Left cardiac atrium (tissue), 4 donors: Measurements from ENCODE around the gene PARN. TPM values are rescaled to one million over a fixed set of nuclear protein-coding genes. Genes with fewer than 3 reads are reported as not detected.
"Not testable (repeated sequence)": the region's sequence is repeated elsewhere in the genome, so short reads cannot be mapped to it uniquely, and the experiment has no call there.

Experiments
- ATAC-seq, 2 donors: fragments of 200-7000 bp; cut with Tn5 transposase; one replicate each; pipeline ENCODE4 v1.9.1; 2020; ENCODE audit warnings: mild to moderate bottlenecking in 2 of 2, moderate library complexity in 2 of 2
- DNase-seq: peaks from one replicate; pipeline ENCODE4 v3.0.0-alpha.2; 2020
- intact Hi-C, 2 donors: fragments of 100-400 bp; cut with DNase I; formaldehyde crosslinking; loops; one replicate each; pipeline versions ENCODE4 v1.14.1 to v1.15.1; 2022 to 2023
- total RNA-seq, 2 donors: library from RNA; stranded (reverse); fragmentation: NEBNext Ultra II Directional; extraction: Animal tissue kit (Norgen Biotek cat#: 25700); gene quantifications; one replicate each; pipeline ENCODE4 v1.2.1, GENCODE V29; 2021
- donor health status: DM: no; HTN: yes; CAD: no.
- donor health status: DM: no; HTN: yes; CAD: no; lungs with severe emphysema.
- donor health status: DM: yes; HTN: yes; CAD: no.
- donor health status: Dilated cardiomyopathy.

Gene PARN
- total RNA-seq, 2 donors from 2014 or later = 17.3 to 18.9 TPM

DNA sequence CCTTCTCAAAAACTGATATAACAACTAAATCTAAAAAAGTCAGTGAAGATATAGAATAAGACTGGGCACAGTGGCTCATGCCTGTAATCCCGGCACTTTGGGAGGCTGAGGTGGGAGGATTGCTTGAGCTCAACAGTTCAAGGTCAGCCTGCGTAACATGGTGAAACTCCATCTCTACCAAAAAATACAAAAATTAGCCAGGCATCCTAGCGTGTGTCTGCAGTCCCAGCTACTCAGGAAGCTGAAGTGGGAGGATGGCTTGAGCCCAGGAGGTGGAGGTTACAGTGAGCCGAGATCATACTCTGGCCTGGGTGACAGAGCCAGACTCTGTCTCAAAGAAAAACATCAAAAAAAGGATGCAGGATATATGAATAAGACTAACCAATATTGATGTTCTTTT, 85.2 kb downstream of the PARN start:
- ATAC-seq, intact Hi-C loops, DNase-seq: not testable (repeated sequence)

GRCh38 chr16:14539631-14540030, 90.4 kb downstream of the PARN start:
- intact Hi-C loops = no loop called here
- DNase-seq (no peak), ATAC-seq (no peak)

GRCh38 chr16:14539156-14539555, 90.9 kb downstream of the PARN start:
- intact Hi-C loops = no loop called here
- DNase-seq = no peak
- no peak for ATAC-seq

- intact Hi-C loops = no loop called here
- DNase-seq (no peak), ATAC-seq (no peak)
Observed at GRCh38 chr16:14538604-14539003, 91.5 kb downstream of the PARN start.

DNA sequence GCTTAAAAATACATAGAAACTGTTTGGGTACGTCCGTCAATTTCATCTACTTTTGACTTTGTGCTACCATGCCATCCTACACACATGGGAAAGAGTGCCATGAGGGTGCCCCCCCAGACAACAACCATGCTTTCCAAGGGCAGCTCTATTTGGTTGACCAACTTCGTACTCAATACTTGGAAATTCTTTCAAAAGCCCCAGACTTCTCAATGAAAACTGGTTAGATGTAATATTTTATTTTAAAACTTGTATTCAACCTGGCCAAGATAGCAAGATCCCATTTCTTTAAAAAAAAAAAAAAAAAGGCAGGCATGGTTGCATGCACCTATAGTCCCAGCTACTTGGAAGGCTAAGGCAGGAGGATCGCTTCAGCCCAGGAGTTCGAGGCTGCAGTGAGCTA, 98.4 kb downstream of the PARN start:
- ATAC-seq (no peak), DNase-seq (no peak)
- intact Hi-C loops = no loop called here

GRCh38 chr16:14531101-14531500, 99.0 kb downstream of the PARN start:
- no peak for ATAC-seq
- DNase-seq = no peak
- intact Hi-C loops = no loop called here

DNA sequence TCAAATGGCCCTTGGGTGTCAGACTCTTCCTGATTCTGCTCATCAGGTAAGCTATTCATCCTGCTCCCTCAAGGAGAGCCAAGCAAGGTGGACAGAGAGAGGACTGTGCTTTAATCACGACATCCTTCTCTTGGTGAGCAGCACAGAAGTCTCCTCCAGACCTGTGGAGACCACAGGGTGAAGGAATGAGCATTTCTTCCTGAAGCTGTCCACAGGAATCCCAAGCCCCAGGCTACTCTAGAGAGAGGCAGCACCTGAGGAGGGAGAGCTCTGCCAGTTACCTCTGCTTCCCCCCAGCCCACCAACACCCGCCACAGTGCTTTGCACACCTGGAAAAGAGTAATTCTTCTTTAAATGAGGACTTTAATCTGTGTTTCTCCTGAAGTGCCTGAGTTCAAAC, 100.0 kb downstream of the PARN start:
- ATAC-seq (no peak), DNase-seq (no peak)
- intact Hi-C loops = no loop called here

GRCh38 chr16:14529010-14529669, 100.9 kb downstream of the PARN start:
- intact Hi-C loops = loop anchor here (1.0 to 5.0 kb wide), 4 partner anchors 228 to 607 kb away; partner anchors contain the start of gene ERCC4 (in 1 of the 2)
- ATAC-seq = peak; percentile 84 to 89
- DNase-seq = peak; percentile 64

- intact Hi-C loops = loop anchor here in 1 of 2 donors (2.0 to 5.0 kb wide), 3 partner anchors 228 to 606 kb away; partner anchors contain the start of gene ERCC4
- ATAC-seq (no peak), DNase-seq (no peak)
Observed at GRCh38 chr16:14528306-14528705, 101.8 kb downstream of the PARN start.

DNA sequence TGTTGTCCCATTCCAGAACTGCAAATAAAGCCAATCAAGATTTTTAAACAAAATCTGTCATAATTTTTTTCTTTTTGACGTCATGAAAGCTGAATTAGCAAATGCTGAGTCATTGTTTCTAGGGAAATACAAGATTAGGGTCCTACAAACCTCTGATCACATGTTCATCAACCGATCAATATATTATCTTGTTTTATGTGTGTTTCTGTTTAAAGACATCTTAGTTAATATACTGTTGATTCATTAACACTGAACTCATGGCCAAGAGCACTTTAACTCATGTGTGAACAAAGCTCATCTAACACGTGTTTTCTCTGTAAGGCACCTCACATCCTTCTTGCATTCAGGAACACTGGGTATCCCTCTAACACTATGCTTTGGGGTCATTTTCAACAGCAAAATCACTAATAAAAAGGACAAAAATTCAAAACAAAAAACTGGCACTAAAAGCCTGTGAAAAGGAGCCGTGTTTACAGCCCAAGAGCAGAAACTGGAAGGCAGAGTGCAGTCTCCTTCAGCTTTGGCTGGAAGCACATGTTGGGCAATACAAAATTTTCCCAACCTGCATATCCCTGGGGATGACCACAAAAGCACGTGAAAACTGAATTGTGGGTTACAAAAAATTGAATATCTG, 102.5 kb downstream of the PARN start:
- peak; percentile 75 to 83 for ATAC-seq
- DNase-seq = no peak
- intact Hi-C loops = loop anchor here in 1 of 2 donors (2.0 to 5.0 kb wide), 3 partner anchors 227 to 605 kb away; partner anchors contain the start of gene ERCC4

DNA sequence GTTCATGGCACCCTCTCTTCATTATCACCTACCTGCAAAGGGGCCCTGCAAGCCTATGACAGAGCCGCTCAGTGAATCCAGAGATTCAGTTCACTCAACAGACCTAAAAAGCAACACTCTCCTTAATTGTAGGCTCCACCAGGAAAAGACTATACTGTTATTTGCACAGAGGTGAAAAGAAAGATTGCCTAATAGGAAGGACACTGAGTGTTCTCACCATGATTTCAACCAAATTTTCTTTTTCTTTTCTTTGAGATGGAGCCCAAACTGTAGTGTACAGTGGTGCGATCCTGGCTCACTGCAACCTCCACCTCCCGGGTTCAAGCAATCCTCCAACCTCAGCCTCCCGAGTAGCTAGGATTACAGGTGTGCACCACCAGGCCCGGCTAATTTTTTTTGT, 104.5 kb downstream of the PARN start:
- DNase-seq (no peak), ATAC-seq (no peak)
- intact Hi-C loops = loop anchor here in 1 of 2 donors (5.0 kb wide), 1 partner anchor 603 kb away; the partner anchor contains the start of gene ERCC4

DNA sequence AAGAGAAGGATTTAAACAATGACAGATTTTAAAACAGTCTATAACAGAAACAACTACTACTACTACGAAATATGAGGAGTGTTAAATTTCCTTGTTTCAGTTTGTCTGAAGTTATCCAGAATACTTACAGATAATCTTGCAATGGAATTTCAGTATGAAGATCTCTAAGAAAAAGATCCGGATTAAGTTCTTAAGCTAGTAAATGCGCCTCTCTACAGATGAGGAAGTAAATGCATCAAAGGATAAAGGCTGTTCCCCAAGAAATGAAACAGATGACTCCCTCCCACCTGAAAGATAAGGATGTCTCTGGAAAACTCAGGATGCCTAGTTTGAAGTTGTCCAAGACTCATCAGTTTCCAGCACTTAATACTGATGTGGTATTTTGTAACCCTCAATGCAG, 105.1 kb downstream of the PARN start:
- intact Hi-C loops = loop anchor here in 1 of 2 donors (5.0 kb wide), 1 partner anchor 603 kb away; the partner anchor contains the start of gene ERCC4
- ATAC-seq (no peak), DNase-seq (no peak)

GRCh38 chr16:14523632-14524031, 106.4 kb downstream of the PARN start:
- ATAC-seq (no peak), DNase-seq (no peak)
- intact Hi-C loops = no loop called here

DNA sequence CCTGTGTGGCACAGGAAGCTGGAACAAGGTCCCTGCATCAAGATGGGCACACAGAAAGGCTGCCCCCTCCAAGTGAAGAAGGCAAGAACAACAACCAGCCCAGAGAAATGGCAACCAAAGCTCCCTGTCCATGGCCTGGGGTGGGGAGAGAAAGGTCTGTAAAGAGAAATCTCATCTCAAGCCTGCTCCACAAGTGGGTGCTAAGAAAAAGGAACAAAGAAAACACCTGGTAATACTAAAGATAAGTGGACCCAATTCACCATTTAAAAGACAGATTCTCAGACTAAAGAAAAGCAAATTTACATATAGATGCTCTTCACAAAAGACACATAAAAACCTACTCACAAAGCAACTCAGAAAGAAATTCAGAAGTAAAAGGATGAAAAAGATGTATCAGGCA, 107.4 kb downstream of the PARN start:
- DNase-seq = no peak
- intact Hi-C loops = no loop called here
- ATAC-seq = no peak

DNA sequence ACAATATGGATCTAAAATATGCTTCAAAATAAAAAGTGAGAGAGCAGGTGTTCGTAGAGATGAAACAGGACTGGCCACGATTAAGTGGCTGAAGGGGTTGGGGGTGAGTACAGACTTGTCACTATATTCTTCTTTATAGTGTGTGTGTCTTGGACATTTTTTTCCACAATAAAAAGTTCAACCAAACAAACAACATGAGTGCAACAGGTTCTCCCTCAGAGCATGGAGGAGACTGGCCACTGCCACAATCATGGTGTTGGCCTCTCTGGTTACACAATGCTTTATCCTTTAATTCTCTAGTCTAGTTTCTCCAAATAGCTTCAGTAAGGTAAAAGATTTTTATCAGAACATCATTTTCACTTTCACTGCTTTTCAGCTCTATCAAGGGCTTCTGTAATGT, 109.3 kb downstream of the PARN start:
- no peak for DNase-seq
- intact Hi-C loops = no loop called here
- no peak for ATAC-seq

DNA sequence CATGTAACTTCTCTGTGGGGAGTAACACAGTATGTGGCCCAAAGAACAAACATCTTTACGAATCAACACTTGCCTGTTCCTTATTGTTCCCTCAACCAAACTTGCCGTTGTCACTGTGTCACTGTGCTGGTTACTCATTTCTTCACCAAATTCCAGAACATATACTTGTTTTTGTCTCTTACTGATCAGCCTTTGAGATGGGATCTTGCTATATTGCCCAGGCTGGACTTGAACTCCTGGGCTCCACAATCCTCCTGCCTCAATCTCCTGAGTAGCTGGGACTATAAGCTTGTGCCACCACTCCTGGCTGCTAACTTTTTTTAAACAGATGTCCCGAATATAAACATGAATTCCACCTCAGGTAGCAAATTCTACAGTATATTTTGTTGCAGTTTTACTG, 115.1 kb downstream of the PARN start:
- intact Hi-C loops = no loop called here
- DNase-seq (no peak), ATAC-seq (no peak)

DNA sequence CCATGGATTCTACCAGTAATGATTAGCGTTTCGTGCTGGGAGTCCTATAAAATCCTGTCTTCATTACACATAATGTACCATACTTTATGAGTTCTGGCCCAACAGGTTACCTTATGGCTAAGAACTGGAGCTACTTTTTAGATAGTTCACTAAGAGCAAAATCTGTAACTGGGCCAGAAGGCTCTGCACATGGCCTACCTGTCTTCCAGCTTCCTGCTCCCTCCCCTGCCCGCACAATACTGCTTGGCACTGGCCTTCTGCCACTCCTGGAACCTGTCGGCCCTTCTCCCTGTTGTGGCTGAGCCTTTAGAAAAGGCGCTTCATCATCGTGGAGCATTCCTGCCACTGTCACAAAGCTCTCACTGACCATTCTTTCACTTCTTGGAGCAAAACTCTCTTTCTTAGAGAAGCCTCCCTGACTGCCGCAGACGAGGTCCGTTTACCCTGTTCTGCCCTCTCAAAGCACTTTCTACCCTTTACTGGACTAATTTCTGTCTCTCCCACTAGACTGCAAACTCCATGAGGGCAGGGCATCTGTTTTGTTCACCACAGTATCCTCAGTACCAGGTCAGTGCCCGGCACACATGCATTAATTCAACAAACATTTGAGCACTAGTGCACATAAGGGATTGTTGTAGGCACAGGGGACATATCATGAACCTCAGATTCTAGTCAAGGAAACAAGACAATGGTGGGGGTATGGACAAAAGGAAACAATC, 116.5 kb downstream of the PARN start:
- intact Hi-C loops = no loop called here
- DNase-seq (no peak), ATAC-seq (no peak)

GRCh38 chr16:14511800-14512135, 118.3 kb downstream of the PARN start:
- intact Hi-C loops = no loop called here
- DNase-seq = no peak
- no peak for ATAC-seq

GRCh38 chr16:14510939-14511799, 118.9 kb downstream of the PARN start:
- intact Hi-C loops = no loop called here
- ATAC-seq (peak in 1 of 2 donors; percentile 81), DNase-seq (no peak)
